Embryonic facial prominence (tissue), 1 donor: ENCODE measurements around the gene TTLL7.

Experiments
- DNase-seq: peaks from one replicate; pipeline ENCODE4 v3.0.0-alpha.2; 2016; ENCODE audit errors: extremely low spot score

The TTLL7 gene

GRCh38 chr1:83998498-83999315, at the start of gene TTLL7:
TSS of gene TTLL7 (minus strand) at chr1:83999132. CDS start at chr1:83952211, 46,921 bp downstream.
- DNase-seq = no peak

- no peak for DNase-seq
Observed at GRCh38 chr1:84042461-84042860, 43.5 kb upstream of the TTLL7 start.

DNA sequence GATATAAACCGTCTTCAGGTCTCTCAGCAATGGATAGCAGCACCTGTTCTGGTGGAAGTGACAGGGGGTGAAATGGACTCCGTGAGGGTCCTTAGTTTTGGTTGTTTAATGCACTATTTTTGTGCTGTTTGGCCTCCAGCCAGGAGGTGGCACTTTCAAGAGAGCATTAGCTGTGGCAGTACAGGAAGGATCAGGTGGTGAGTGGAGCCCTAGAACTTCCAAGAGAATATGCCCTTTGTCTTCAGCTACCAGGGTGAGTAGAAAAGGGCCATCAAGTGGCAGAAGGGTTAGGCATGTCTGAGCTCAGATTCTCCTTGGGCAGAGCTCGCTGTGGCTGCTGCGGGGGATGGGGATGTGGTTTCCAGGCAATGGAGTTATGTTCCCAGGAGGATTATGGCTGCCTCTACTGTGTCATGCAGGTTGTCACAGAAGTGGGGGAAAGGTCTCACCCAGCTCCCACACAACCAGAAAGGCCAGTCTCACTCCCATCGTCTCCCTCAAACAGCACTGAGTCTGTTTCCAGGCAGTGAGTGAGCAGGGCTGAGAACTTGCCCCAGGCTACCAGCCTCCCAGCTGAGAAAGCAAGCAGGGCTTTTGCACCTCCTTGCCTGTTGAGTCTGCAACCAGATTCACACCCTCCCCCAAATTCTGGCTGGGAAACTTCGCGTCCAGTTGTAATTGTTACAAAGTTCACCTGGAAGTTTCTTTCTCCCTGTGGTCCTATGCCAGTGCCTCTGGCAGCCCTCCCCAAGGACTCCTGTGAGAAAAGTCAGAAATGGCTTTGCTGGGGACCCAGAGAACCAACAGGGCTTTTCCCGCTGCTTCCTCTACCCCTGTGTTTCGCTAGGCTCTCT, 39.1 kb upstream of the TTLL7 start:
- no peak for DNase-seq

GRCh38 chr1:84031802-84032327, 32.9 kb upstream of the TTLL7 start:
- no peak for DNase-seq

DNA sequence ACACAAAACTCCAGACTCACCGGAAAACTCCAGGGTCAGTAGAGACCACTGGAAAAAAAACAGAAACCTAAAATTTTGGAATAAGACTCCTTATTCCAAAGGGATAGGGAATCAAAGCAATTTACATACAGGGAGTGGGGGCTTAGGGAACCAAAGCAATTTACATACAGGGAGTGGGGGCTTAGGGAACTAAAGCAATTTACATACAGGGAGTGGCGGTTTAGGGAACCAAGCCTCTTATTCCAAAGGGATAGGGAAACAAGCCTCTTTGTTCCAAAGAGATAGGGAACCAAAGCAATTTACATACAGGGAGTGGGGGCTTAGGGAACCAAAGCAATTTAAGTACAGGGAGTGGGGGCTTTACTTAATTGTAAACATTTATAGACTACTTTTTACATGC, 28.4 kb upstream of the TTLL7 start:
- no peak for DNase-seq

- DNase-seq = no peak
Observed at GRCh38 chr1:84025966-84026365, 27.0 kb upstream of the TTLL7 start.

DNA sequence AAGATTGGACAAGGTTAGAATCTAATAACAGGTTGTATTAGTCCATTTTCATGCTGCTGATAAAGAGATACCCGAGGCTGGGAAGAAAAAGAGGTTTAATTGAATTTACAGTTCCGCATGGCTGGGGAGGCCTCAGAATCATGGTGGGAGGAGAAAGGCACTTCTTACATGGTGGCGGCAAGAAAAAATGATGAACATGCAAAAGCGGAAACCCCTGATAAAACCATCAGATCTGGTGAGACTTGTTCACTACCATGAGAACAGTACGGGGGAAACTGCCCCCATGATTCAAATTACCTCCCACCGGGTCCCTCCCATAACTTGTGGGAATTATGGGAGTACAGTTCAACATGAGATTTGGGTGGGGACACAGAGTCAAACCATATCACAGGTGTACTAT, 22.9 kb upstream of the TTLL7 start:
- DNase-seq = no peak

DNA sequence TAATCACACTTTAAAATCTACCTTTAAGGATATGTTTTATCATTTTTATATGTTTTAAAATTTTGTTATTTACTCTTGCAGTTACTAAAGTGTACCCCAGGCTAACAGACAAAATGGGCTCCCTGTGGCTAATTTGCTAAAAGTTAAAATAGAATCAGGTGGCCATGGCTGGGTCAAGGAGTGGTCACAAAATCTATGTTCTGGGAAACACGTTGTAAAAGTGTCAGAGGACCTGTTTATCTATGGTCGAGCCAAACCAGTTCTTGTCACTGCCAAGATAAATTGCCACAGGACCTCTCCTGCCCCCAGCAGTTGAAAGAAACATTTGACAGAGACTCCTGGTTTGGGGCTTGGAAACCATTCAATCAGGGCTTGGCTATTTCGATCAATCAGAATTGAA, 21.2 kb upstream of the TTLL7 start:
- DNase-seq = no peak

GRCh38 chr1:84019217-84019616, 20.3 kb upstream of the TTLL7 start:
- DNase-seq = no peak

DNA sequence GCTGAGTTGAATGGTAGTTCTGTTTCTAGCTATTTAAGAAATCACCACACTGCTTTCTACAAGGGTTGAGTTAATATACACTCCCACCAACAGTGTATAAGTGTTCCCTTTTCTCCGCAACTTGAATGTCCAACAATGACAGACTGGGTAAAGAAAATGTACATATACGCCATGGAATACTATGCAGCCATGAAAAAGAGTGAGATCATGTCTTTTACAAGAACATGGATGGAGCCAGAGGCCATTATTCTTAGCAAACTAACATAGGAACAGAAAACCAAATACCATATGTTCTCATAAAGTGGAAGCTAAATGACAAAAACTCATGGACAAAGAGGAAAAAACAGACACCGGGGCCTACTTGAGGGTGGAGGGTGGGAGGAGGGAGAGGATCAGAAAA, 14.8 kb upstream of the TTLL7 start:
- no peak for DNase-seq

DNA sequence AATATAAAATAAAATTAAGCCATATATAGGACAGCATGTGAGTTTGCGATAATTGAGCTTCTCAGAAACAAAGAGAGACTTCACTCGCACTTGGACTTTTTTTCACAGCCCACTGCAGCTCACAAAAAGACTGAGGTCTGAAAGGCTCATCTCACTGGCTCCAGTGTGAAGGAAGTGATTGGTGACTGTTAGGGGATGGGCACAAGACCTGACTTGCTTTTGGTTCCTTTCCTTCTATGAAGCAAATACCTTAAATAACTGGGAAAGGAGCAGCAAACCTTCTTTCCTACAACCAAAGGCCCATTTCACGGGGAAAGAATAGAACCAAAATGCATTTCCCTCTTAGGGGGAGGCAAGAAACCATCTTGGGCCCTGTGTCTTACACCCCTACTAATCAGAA, 13.1 kb upstream of the TTLL7 start:
- no peak for DNase-seq

- no peak for DNase-seq
Observed at GRCh38 chr1:84010136-84010535, 11.2 kb upstream of the TTLL7 start.

DNA sequence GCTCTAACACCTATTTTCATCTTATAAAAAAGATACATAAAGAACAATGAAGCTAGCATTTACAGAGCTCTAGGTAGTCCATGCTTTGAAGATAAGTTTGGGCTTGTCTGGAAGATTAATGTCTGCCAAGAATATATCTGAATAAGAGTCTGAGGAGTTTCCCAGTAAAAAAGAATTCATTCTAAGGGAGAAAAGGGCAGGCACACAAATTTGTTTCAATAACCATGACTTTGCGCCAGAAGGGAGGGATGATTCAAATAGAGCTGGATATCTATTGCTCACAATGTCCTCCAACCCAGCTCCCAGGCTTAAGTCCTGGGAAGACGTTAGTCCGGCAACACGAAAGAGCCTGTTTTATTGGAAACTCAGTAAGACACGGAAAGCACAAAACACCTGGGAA, 9.7 kb upstream of the TTLL7 start:
- no peak for DNase-seq

DNA sequence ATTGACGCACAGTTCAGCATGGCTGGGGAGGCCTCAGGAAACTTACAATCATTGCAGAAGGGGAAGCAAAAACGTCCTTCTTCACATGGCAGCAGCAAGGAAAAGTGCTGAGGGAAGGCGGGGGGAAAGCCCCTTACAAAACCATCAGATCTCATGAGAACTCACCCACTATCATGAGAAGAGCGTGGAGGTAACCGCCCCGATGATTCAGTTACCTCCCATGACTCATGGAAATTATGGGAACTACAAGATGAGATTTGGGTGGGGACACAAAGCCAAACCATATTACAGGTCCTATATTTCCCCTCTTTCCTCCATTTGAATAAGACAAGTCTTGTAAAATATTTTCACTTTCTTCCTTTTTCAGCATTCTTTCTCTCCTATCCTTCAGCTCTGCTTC, 7.7 kb upstream of the TTLL7 start:
- no peak for DNase-seq

- DNase-seq = no peak
Observed at GRCh38 chr1:84001501-84001900, 2.6 kb upstream of the TTLL7 start.

DNA sequence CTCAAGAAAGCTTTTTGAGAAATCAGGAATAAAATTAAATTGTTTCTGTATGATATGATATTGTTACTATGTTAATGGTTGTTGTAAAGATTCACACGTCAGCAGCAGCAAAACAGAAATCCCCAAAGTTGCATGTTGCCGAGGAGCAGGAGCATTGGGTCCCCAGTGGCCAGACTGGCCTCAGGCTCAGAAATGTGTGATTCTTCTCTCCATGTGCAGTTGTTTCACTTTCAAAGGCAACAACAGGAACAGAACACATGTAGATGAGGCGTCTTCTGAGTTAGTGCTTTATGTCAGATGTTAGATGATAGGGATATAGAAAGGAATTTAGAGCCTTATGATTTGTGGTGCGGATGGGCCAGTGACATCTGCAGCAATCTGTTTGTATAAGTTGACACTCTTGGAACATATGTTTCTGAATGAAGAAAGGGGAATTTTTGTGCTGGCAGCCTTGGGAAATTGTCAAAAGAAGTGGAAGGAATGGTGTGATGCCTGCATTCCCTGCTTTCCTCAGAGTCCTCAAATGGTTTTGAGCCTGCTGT, 2.1 kb upstream of the TTLL7 start:
- no peak for DNase-seq

DNA sequence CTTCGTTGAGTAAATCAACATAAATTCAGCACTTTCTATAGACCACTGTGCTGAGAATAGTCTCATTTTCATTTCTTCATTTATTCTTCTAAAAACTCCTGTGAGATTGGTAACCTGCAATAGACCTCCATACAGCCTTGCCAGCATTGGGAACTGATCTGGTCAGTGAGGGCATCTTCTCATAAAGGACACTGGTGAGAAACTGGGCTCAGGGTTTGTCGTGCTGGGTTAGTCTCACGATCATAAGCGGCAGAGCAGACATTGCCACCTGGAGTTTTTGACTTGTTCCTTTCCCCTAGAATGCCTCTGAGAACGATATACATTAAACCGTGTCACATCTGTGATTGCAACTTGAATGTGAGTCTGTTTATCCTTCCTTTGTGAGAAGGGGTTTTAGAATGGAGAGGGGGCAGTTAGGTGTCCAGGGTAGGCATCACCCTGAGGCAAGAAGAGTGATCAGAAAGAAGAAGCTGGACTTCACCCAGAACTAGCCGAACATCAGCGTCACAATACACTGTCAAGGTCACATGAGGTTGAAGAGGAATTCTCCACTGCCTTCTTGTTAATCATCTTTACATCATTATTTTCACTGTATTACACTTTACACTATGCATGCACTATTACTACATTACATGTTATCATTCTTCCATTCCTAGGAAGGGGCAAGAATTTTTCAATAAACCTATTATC, 1.4 kb upstream of the TTLL7 start:
- no peak for DNase-seq

DNA sequence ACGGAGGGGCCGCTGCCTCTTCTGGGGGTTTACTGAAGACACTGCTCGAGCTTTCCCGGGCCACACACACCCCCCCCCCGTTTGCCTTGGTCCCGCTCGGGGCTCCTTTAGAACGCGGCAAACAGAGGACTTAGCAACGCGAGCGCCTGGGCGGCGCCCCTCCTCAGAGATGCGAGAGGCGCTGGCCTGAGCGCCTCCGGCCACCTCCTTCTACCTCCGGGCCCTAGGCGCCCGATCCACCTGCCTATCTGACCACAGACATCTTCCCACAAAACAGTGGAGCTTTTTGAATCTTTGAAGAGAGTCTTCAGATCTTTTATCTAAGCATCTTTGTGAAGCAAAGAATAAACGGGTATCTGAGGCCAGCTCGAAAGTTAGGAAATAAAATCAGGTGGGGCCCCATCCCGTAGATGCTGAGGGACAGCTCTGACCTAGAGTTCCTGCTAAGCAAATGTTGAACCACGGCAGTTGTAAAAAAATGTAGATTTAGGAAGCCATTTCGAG, 436 bp upstream of the TTLL7 start:
- peak; percentile 56 for DNase-seq

DNA sequence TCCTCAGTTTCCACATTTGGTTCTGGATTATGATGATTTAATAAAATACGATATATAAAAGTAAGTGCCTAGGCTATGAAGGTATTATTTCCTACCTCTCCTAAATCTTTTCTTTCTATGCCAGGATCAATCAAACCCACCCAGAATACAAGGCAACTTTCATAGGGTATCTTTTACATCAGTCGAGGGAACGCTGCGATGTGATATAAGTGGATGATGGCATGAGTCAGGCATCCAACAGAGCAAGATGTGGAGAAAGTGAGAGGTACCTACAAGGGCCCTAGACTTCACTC, 781 bp downstream of the TTLL7 start:
- DNase-seq = no peak

DNA sequence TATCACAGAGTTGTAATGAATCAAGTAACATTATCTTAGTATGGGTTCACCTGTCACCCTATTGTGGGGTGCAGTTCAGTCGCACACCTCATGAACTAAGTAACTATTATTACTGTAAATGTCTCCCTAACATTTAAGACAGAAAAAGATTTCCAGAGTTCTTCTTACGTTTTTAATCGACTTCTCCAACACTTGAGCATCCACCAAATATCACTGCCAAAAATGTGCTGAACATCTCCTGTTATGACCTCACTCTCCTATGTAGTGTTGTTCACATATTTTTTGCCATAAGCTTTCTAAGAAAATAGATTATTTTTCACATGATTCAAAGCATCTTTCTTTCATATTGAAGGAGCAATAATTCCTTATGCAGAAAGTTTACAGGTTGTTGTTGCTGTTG, 1.3 kb downstream of the TTLL7 start:
- DNase-seq = no peak

GRCh38 chr1:83996621-83997020, 2.3 kb downstream of the TTLL7 start:
- no peak for DNase-seq

DNA sequence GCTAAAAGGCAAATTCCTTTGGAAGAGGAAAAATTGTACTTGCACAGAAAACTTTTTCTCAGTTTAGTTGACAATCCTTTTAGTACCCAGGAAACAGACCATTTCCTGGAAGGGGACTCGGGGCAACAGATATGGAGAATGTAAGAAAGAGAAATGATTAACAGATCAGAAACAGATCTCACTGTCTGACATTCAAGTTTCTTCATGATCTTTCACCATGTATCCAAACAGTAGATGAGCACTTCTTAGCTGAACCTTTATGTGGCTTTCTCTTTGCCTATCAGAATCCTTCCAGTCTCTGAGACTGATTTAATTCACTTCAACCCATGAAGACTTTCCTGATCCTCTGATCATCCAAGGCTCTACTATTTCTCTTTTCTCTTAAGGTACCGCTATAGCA, 2.7 kb downstream of the TTLL7 start:
- no peak for DNase-seq
